ENCODE results near the gene TEX14.

The TEX14 gene

GRCh38 chr17:58641887-58642311, 49.9 kb downstream of the TEX14 start:
- no peak for DNase-seq

GRCh38 chr17:58640202-58640601, 51.6 kb downstream of the TEX14 start:
- DNase-seq: no peak

- DNase-seq: no peak
Observed at GRCh38 chr17:58639681-58640080, 52.2 kb downstream of the TEX14 start.

- DNase-seq: no peak
Observed at GRCh38 chr17:58637011-58637570, 54.8 kb downstream of the TEX14 start.

GRCh38 chr17:58632324-58633314, 59.2 kb downstream of the TEX14 start:
- DNase-seq: peak in 1 of 2 experiments; percentile 7

- DNase-seq: peak; percentile 93 to 96
Observed at GRCh38 chr17:58631523-58632323, 60.1 kb downstream of the TEX14 start.

GRCh38 chr17:58630883-58631522, 60.8 kb downstream of the TEX14 start:
- peak; percentile 26 to 51 for DNase-seq

GRCh38 chr17:58626905-58627304, 64.9 kb downstream of the TEX14 start:
- DNase-seq: no peak

GRCh38 chr17:58624751-58625150, 67.1 kb downstream of the TEX14 start:
- no peak for DNase-seq

GRCh38 chr17:58621174-58621573, 70.7 kb downstream of the TEX14 start:
- no peak for DNase-seq

- no peak for DNase-seq
Observed at GRCh38 chr17:58618336-58618735, 73.5 kb downstream of the TEX14 start.

GRCh38 chr17:58617563-58617962, 74.3 kb downstream of the TEX14 start:
- DNase-seq: no peak

- DNase-seq: no peak
Observed at GRCh38 chr17:58615768-58616659, 75.8 kb downstream of the TEX14 start.

GRCh38 chr17:58614859-58615459, 76.9 kb downstream of the TEX14 start:
- no peak for DNase-seq

GRCh38 chr17:58611331-58611730, 80.5 kb downstream of the TEX14 start:
- DNase-seq: no peak

GRCh38 chr17:58606934-58607333, 84.9 kb downstream of the TEX14 start:
- DNase-seq: no peak

GRCh38 chr17:58605986-58606385, 85.9 kb downstream of the TEX14 start:
- DNase-seq: no peak

- DNase-seq: peak in 1 of 2 experiments; percentile 7
Observed at GRCh38 chr17:58605470-58605869, 86.4 kb downstream of the TEX14 start.

GRCh38 chr17:58601976-58602375, 89.9 kb downstream of the TEX14 start:
- no peak for DNase-seq

GRCh38 chr17:58597371-58597770, 94.5 kb downstream of the TEX14 start:
- DNase-seq: no peak

GRCh38 chr17:58595194-58595792, 96.6 kb downstream of the TEX14 start:
- no peak for DNase-seq
